GM10266 (cell line): Measurements from ENCODE around the gene TP63.

ENCODE experiments used
- DNase-seq: peaks from one replicate; pipeline ENCODE4 v3.0.0; 2012; ENCODE audit errors: extremely low spot score
- CTCF ChIP-seq: IDR thresholded peaks from 2 replicates; pipeline ENCODE4 v1.5.1; 2012; ENCODE audit warnings: mild to moderate bottlenecking, low read depth; ENCODE audit not compliant: control insufficient read depth, insufficient read depth; ENCODE audit errors: missing control alignments

Gene TP63

DNA sequence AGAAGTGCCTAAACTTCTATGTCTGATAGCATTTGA is at the start of gene TP63:
TSS of gene TP63 (plus strand) at position 17 of the 36 bp plus-strand sequence. CDS start 127 bp downstream, outside the sequence.
- DNase-seq: no peak

GRCh38 chr3:189582179-189582578 is 49.0 kb upstream of the TP63 start:
- TF ChIP-seq CTCF: no peak
- DNase-seq: no peak

More for the DNA sequence above, at the start of gene TP63:
- TF ChIP-seq CTCF: no peak

GRCh38 chr3:189584645-189585044 is 46.5 kb upstream of the TP63 start:
- TF ChIP-seq CTCF: no peak
- DNase-seq: no peak

DNA sequence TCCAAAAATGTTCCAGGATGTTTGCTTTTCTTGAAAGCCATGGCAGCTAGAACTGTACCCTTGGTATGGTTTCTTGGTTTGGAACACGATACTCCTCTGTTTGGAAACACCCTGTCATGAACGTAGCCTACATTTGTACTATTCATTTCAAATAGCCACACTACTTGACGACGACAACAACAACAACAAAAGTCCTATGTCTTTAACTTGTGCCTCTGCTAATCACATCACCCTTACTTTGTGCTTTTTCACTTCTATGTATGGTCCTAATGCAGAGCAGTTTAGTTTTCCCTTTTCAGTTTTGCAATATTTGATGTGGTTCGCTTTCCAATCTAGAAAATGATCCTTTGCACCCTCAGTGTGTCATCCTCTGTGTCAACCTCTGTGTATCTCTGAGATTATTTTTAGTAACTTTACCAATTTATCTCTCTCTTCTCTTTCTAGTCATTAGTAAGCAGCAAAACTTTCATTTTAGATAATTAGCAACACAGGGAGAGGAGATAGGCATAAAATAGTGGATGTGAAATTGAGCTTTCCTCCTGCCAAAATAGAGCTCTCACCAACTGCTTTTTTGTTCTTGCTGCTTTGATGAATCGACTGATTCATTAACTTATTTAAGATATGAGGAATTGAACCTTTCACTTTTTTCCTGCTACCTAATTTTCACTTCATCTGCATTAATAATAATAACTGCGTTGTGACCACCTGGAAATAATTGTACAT is 44.1 kb upstream of the TP63 start:
- DNase-seq: peak; percentile 77
- TF ChIP-seq CTCF: no peak

DNA sequence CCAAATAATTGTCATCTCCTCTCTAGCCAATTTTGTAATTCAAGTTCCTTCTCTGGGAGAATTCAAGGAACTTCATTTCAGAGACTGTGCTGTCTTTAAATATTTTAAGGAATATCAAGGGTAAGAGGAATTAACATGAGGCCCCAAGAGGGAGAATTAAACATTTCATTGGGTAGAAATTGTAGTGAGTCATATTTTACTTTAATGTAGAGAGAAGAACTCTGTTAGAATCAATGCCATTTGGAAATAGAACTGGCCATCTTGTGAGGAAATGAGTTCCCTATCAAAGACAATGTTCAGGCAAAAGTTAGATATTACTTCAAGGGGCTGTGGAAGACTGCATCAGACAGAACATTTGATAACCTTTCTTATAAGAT is 43.5 kb upstream of the TP63 start:
- TF ChIP-seq CTCF: no peak
- DNase-seq: no peak

GRCh38 chr3:189588070-189588469 is 43.1 kb upstream of the TP63 start:
- no peak for DNase-seq
- no peak for TF ChIP-seq CTCF

DNA sequence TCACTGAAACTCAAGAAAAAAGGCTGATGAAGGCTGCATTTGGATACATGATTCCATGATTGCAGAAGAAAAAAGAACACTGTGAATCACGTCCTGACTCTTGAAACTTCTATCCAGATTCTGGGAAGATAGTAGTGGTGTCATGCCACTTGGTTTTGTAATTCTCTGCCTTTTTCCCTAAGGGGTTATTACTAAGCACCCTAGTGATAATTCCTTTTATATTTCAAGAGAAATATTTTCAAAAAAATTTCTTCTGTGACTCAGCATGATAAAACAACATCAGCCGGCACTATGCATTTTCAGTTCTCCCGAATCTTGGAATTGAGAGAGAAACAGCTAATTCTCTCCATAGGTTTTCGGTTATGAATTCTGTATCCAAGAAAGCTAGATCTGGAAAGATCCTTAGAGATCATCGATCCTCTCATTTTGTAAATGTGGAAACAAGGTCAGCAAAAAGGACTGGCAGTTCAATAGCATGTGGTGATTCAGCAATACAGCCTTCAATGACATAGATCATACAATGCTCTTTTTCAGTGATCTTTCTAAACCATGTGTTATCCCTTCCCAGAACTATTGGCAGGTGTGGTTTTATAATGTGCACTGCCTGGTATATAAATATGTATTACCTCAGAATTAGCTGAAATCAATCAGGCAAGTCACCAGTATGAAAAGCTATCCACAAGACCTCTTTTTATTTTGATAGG is 42.6 kb upstream of the TP63 start:
- no peak for DNase-seq
- no peak for TF ChIP-seq CTCF
